Karpas-422 (cell line): ENCODE measurements around the gene BMPR1B. TPM values are rescaled to one million over a fixed set of nuclear protein-coding genes. Genes with fewer than 3 reads are reported as not detected.
"Not testable (repeated sequence)": the region's sequence is repeated elsewhere in the genome, so short reads cannot be mapped to it uniquely, and the experiment has no call there.

Source experiments
- DNase-seq: peaks from one replicate; pipeline ENCODE4 v3.0.0-alpha.2; 2015
- H2AFZ ChIP-seq: fragments of 200-600 bp; sonication (generic); 2 replicates; pipeline ENCODE4 v1.6.1; 2014; ENCODE audit warnings: antibody characterized with exemption, low read length, mixed read lengths
- H3K27ac ChIP-seq: fragments of 200-600 bp; sonication (generic); 2 replicates; pipeline ENCODE4 v1.5.1; 2014; ENCODE audit warnings: mild to moderate bottlenecking, low read length, moderate library complexity
- H3K27me3 ChIP-seq: fragments of 200-600 bp; sonication (generic); 2 replicates; pipeline ENCODE4 v1.6.1; 2014; ENCODE audit warnings: low read length, mixed read lengths
- H3K36me3 ChIP-seq: fragments of 200-600 bp; sonication (generic); 2 replicates; pipeline ENCODE4 v1.6.1; 2014; ENCODE audit warnings: low read length, mixed read lengths; ENCODE audit not compliant: insufficient read depth
- H3K4me1 ChIP-seq: fragments of 200-600 bp; sonication (generic); 2 replicates; pipeline ENCODE4 v1.6.1; 2014; ENCODE audit warnings: mild to moderate bottlenecking, low read length, mixed read lengths
- H3K4me2 ChIP-seq: fragments of 200-600 bp; sonication (generic); 2 replicates; pipeline ENCODE4 v1.6.1; 2014; ENCODE audit warnings: low read length, low read depth, mild to moderate bottlenecking; ENCODE audit not compliant: poor library complexity, severe bottlenecking
- H3K4me3 ChIP-seq: fragments of 200-600 bp; sonication (generic); 2 replicates; pipeline ENCODE4 v1.5.1; 2014; ENCODE audit warnings: mild to moderate bottlenecking, antibody characterized with exemption, low read length, mixed read lengths
- H3K79me2 ChIP-seq: fragments of 200-600 bp; sonication (generic); 2 replicates; pipeline ENCODE4 v1.6.1; 2014; ENCODE audit warnings: mild to moderate bottlenecking, low read length, mixed read lengths
- H3K9ac ChIP-seq: fragments of 200-600 bp; sonication (generic); 2 replicates; pipeline ENCODE4 v1.6.0; 2014; ENCODE audit warnings: low read length
- H3K9me2 ChIP-seq: fragments of 200-600 bp; sonication (generic), shearing (Covaris generic); replicated peaks from 2 replicates; pipeline ENCODE4 v1.6.0; 2014; ENCODE audit warnings: mild to moderate bottlenecking, low read length, moderate library complexity; ENCODE audit not compliant: insufficient read depth
- H3K9me3 ChIP-seq: fragments of 300-700, 200-600 bp; sonication (generic); 2 replicates; pipeline ENCODE4 v1.6.1; 2014; ENCODE audit warnings: low read length, mixed read lengths
- H4K20me1 ChIP-seq: fragments of 200-600 bp; sonication (generic); 2 replicates; pipeline ENCODE4 v1.6.1; 2014; ENCODE audit warnings: mild to moderate bottlenecking, antibody characterized with exemption, low read length, low read depth; ENCODE audit not compliant: insufficient read depth
- total RNA-seq: library from RNA; depleted of rRNA; stranded (reverse); fragments of >200 nt; shearing (Covaris generic); gene quantifications from 2 replicates; pipeline ENCODE4 v1.2.3, GENCODE V29; 2014; ENCODE audit warnings: low replicate concordance

Gene BMPR1B
- total RNA-seq, 1 experiment from 2014 or later, result not detected

GRCh38 chr4:95134016-95134415 is 376.3 kb downstream of the BMPR1B start:
- not testable (repeated sequence) for H3K9ac ChIP-seq, H4K20me1 ChIP-seq, H3K79me2 ChIP-seq, H3K36me3 ChIP-seq, H3K9me2 ChIP-seq, H3K4me3 ChIP-seq, H2AFZ ChIP-seq, H3K27ac ChIP-seq, DNase-seq, H3K9me3 ChIP-seq, H3K4me1 ChIP-seq, H3K27me3 ChIP-seq, H3K4me2 ChIP-seq

GRCh38 chr4:95139424-95139823 is 381.7 kb downstream of the BMPR1B start:
- H3K9ac ChIP-seq, DNase-seq, H3K4me3 ChIP-seq, H3K27ac ChIP-seq, H2AFZ ChIP-seq, H3K27me3 ChIP-seq, H3K36me3 ChIP-seq, H3K79me2 ChIP-seq, H3K9me3 ChIP-seq, H4K20me1 ChIP-seq, H3K4me2 ChIP-seq, H3K9me2 ChIP-seq, H3K4me1 ChIP-seq: not testable (repeated sequence)

DNA sequence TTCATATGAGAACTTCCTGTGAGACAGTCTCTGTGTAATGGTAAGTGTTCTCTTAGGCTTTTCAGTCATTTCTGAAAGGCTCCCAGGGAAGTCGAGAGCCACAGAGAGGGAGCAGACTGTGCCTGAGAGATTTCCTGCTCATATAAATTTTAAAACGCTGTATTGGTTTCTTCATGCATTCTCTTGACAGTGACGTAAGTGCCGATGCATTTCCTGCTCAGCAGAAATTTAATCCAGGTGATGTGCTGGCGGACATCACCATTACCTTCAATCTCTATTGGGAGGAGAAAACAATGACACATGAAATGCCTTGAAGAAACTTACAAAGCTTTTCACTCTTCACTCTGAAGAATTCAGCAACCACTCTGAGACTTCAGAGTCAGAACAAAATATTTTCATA is 383.6 kb downstream of the BMPR1B start:
- Histone ChIP-seq H3K4me3 (no peak overlapping the region), H3K27me3 (no peaks in the 10 kb centered on the region), H2AFZ (no peak overlapping the region), H3K9me3 (no peaks in the 10 kb centered on the region), H3K79me2 (no peaks in the 10 kb centered on the region), H3K9me2 (no peaks in the 10 kb centered on the region), H3K27ac (no peak overlapping the region), H3K9ac (no peak overlapping the region), H3K36me3 (no peaks in the 10 kb centered on the region), H3K4me2 (no peak overlapping the region), H3K4me1 (no peaks in the 10 kb centered on the region), H4K20me1 (no peaks in the 10 kb centered on the region)
- no peak for DNase-seq

- Histone ChIP-seq H3K9me2 (no peaks in the 10 kb centered on the region), H3K9me3 (no peaks in the 10 kb centered on the region), H3K4me1 (no peaks in the 10 kb centered on the region), H3K4me3 (no peak overlapping the region), H3K36me3 (no peaks in the 10 kb centered on the region), H3K27ac (no peak overlapping the region), H2AFZ (no peak overlapping the region), H3K9ac (no peak overlapping the region), H3K79me2 (no peaks in the 10 kb centered on the region), H4K20me1 (no peaks in the 10 kb centered on the region), H3K27me3 (no peaks in the 10 kb centered on the region), H3K4me2 (no peak overlapping the region)
- no peak for DNase-seq
These were observed 385.2 kb downstream of the BMPR1B start for GRCh38 chr4:95142932-95143331.

DNA sequence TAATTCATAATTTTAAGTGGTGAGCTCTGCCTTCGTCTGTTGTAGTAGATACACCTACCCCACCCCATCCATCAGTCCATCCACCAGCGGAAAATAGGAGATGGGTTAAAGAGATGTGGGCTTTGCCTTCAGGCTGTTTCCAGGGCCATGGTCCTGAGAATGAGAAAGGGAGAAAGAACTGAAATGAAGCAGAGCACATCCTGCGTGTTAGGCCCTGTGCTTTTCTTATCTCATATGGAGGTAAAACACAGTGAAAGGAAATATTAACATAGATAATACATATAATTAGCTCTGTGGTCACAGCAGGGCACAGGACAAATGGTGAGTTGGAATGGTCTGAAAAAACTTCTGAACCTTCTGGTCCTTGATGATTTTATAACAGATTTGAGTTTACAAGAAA is 393.5 kb downstream of the BMPR1B start:
- no peak for DNase-seq
- Histone ChIP-seq H3K4me3 (no peak overlapping the region), H3K4me2 (no peak overlapping the region), H3K9me2 (no peaks in the 10 kb centered on the region), H3K27me3 (no peaks in the 10 kb centered on the region), H3K4me1 (no peaks in the 10 kb centered on the region), H4K20me1 (no peaks in the 10 kb centered on the region), H3K27ac (no peak overlapping the region), H2AFZ (no peak overlapping the region), H3K9me3 (no peaks in the 10 kb centered on the region), H3K36me3 (no peaks in the 10 kb centered on the region), H3K79me2 (no peaks in the 10 kb centered on the region), H3K9ac (no peak overlapping the region)

- Histone ChIP-seq H2AFZ (no peak overlapping the region), H3K9ac (no peak overlapping the region), H3K27me3 (no peaks in the 10 kb centered on the region), H4K20me1 (no peaks in the 10 kb centered on the region), H3K4me1 (no peaks in the 10 kb centered on the region), H3K9me3 (no peaks in the 10 kb centered on the region), H3K36me3 (no peaks in the 10 kb centered on the region), H3K4me2 (no peak overlapping the region), H3K9me2 (no peaks in the 10 kb centered on the region), H3K4me3 (no peak overlapping the region), H3K27ac (no peak overlapping the region), H3K79me2 (no peaks in the 10 kb centered on the region)
- DNase-seq, result no peak
These were observed 395.4 kb downstream of the BMPR1B start for GRCh38 chr4:95153182-95153581.

- H3K4me1 ChIP-seq, result no peaks in the 10 kb centered on the region
These were observed 398.1 kb downstream of the BMPR1B start for GRCh38 chr4:95155759-95156451.

DNA sequence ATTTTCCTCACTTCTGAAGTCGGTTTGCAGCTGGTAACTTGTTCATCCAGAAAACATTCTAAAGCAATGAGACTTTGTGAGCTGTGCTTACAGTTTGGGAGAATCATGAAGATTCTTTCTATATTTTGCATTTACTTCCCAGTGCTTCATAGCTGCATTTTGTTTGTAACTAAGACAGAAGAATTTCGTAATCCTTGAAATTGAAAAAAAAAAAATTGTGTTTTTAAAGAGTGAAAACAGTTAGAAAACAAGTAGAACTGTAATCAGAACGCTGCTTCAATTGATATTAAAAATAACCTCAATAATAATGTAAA is 398.7 kb downstream of the BMPR1B start:
- H3K9ac ChIP-seq, result no peak overlapping the region
- H3K4me3 ChIP-seq, result no peak overlapping the region
- no peak for DNase-seq
- H3K27me3 ChIP-seq, result no peaks in the 10 kb centered on the region
- no peaks in the 10 kb centered on the region for H3K36me3 ChIP-seq
- no peak overlapping the region for H2AFZ ChIP-seq
- H3K79me2 ChIP-seq, result no peaks in the 10 kb centered on the region
- no peaks in the 10 kb centered on the region for H3K9me2 ChIP-seq
- no peak overlapping the region for H3K27ac ChIP-seq
- no peaks in the 10 kb centered on the region for H4K20me1 ChIP-seq
- no peaks in the 10 kb centered on the region for H3K9me3 ChIP-seq
- no peak overlapping the region for H3K4me2 ChIP-seq
- H3K4me1 ChIP-seq, result no peaks in the 10 kb centered on the region

More at GRCh38 chr4:95155759-95156451, 398.1 kb downstream of the BMPR1B start:
- no peak overlapping the region for H3K4me3 ChIP-seq
- no peaks in the 10 kb centered on the region for H3K9me3 ChIP-seq
- peak overlapping the region; percentile 45 for H3K4me2 ChIP-seq
- H3K27me3 ChIP-seq, result no peaks in the 10 kb centered on the region
- no peak overlapping the region for H3K9ac ChIP-seq
- no peaks in the 10 kb centered on the region for H4K20me1 ChIP-seq
- H3K9me2 ChIP-seq, result no peaks in the 10 kb centered on the region
- no peaks in the 10 kb centered on the region for H3K79me2 ChIP-seq
- H2AFZ ChIP-seq, result no peak overlapping the region
- peak; percentile 74 for DNase-seq
- no peak overlapping the region for H3K27ac ChIP-seq
- H3K36me3 ChIP-seq, result no peaks in the 10 kb centered on the region

GRCh38 chr4:95157596-95157995 is 399.8 kb downstream of the BMPR1B start:
- no peaks in the 10 kb centered on the region for H3K9me3 ChIP-seq
- no peaks in the 10 kb centered on the region for H3K36me3 ChIP-seq
- H3K9ac ChIP-seq, result no peak overlapping the region
- no peak overlapping the region for H3K27ac ChIP-seq
- H3K79me2 ChIP-seq, result no peaks in the 10 kb centered on the region
- H3K4me1 ChIP-seq, result no peaks in the 10 kb centered on the region
- H3K9me2 ChIP-seq, result no peaks in the 10 kb centered on the region
- no peak overlapping the region for H3K4me3 ChIP-seq
- H4K20me1 ChIP-seq, result no peaks in the 10 kb centered on the region
- DNase-seq, result no peak
- H2AFZ ChIP-seq, result no peak overlapping the region
- H3K4me2 ChIP-seq, result no peak overlapping the region
- H3K27me3 ChIP-seq, result no peaks in the 10 kb centered on the region
